ENCODE results near the gene CSRNP2.
"Not testable (repeated sequence)": the region's sequence is repeated elsewhere in the genome, so short reads cannot be mapped to it uniquely, and the experiment has no call there.

CSRNP2 gene

DNA sequence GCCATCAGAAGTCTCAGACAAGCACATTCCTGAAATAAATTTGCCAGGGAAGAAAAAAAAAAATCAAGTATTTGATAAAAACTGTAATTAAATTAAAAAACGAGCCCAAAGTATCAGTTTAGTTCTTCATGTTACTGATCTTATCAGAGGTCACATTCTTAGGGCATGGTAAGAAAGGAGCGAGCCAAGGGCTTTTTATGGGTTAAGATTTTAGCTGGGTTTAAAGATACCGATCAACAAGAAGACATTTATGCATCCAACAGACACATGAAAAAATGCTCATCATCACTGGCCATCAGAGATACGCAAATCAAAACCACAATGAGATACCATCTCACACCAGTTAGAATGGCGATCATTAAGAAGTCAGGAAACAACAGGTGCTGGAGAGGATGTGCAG, 5.0 kb downstream of the CSRNP2 start:
- DNase-seq (ENCODE audit: low read depth in 2 of 2), result not testable (repeated sequence)

DNA sequence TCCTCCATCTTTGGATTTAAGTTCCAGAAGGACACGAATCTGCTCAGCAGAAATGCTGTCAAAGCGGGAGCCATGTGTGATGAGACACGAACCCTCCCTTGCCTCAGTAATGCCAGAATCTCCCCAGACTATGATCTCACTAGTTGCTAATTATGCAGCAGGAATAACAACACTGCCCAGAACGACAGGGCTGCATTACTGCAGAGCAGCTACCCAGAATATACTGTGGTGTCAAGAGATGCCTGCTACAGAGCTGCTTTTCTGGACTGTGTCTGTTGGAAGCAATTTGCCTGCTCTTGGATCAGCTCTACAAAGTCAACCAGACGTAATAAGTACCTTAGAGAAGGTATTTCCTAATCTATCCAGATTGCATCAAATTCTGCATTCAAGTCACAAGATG, 5.5 kb downstream of the CSRNP2 start:
- DNase-seq (ENCODE audit: low read depth in 2 of 2), result no peak

DNA sequence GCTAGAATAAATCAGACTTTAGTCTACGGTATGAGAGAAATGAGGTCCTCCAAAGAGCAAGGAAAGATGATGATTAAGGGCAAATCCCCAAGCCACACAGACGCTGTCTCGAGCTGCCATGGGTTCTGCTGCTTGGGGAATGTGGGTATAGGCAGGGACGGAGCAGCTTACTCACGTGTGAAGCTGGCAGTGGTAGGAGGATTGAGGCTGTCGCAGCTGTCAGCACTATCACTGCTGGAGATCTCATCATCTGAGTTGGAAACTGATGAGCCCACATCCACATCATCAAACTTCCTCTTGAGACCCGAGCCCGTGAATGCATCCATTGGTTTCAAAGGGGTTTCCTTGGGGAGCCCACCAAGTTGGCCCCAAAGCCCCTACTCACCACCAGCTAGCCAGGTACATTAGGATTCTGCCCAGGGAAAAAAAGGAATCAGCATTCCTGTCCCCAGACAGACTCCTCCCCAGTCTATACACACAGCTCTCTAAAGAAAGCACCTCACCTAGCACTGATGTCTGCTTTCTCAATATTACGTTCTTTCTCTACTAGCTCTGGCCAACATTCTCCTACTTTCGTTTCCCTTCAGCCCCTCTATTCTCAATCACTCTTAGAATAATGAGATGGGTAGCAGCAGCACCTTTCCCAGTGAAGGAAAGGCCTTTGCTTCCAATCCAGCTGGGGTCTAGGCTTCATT, 7.0 kb downstream of the CSRNP2 start:
- DNase-seq (ENCODE audit: low read depth in 2 of 2), result peak; percentile 8 to 18

GRCh38 chr12:51075390-51075789, 8.0 kb downstream of the CSRNP2 start:
- no peak for DNase-seq (ENCODE audit: low read depth in 2 of 2)

- DNase-seq (ENCODE audit: low read depth in 2 of 2), result no peak
These were observed 11.7 kb downstream of the CSRNP2 start for GRCh38 chr12:51071663-51072062.

- no peak for DNase-seq (ENCODE audit: low read depth in 2 of 2)
These were observed 13.4 kb downstream of the CSRNP2 start for GRCh38 chr12:51070004-51070403.

DNA sequence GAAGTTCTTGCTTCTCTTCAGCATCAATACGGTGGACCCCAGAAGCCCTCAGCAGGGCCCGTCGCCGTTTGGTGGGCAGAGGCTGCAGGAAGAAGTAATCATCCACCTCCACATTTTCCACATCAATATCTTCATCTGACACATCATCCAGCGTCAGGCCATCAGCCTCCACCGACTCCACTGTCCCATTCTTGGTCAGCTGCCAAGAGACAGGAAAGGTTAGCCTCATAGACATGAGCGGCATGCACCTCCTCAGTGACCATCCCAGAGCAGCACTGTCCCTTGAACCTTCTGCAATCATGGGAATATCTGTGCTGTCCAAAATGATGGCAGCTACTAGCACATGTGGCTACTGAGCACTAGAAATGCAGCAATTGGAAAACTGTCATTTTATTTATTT, 15.6 kb downstream of the CSRNP2 start:
- DNase-seq (ENCODE audit: low read depth in 2 of 2), result no peak

DNA sequence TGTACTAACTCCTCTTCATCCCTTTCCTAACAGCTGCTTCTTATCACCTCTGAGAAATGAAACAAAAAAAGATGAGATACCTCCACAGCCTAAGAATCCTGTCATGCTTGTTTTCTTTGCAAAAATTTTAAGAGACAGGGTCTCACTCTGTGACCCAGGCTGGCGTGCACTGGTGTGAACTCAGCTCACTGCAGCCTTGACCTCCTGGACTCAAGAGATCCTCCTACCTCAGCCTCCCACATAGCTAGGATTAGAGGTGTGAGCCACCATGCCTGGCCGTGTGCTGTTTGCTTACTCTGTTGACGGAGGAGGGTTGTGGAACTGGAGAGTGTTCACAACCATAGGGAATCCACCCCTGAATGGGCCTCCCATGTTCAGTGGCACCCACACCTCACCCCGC, 16.2 kb downstream of the CSRNP2 start:
- DNase-seq (ENCODE audit: low read depth in 2 of 2), result no peak

- no peak for DNase-seq (ENCODE audit: low read depth in 2 of 2)
These were observed 17.9 kb downstream of the CSRNP2 start for GRCh38 chr12:51065530-51065929.

GRCh38 chr12:51062631-51063397, 20.6 kb downstream of the CSRNP2 start:
- no peak for DNase-seq (ENCODE audit: low read depth in 2 of 2)

DNA sequence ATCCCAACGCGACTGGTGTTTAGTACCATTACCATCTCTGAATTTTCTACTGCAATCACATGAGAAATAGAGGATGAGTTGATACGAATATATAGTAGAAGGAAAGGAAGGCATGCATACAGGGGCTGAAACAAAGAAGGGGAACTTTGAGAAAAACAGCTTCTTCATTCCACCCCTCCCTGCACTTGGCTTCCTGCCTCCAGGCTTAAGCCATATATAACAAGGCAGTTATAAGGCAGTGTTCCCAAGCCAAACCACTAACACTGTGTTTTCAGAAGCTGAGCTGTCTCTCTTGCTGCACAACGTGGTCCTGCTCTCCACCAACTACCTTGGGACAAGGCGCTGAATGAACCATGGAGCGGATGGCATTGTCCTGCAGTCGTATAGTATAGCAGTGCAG, 24.3 kb downstream of the CSRNP2 start:
- no peak for DNase-seq (ENCODE audit: low read depth in 2 of 2)

DNA sequence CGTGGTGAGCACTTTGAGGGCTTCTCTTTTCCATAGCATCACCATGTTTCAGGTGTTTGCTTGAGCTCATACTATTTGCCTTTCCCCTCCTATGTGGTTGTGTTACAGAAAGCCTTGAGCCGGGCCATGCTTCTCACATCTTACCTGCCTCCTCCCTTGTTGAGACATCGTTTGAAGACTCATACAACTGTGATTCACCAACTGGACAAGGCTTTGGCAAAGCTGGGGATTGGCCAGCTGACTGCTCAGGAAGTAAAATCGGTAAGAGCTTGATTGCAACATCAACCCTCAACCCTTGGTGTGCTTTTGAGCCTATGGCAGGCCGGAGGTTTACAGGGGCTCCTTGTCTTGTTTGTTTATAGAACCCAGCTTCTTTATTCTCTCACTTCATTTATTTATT, 27.2 kb downstream of the CSRNP2 start:
- DNase-seq (ENCODE audit: low read depth in 2 of 2), result no peak

DNA sequence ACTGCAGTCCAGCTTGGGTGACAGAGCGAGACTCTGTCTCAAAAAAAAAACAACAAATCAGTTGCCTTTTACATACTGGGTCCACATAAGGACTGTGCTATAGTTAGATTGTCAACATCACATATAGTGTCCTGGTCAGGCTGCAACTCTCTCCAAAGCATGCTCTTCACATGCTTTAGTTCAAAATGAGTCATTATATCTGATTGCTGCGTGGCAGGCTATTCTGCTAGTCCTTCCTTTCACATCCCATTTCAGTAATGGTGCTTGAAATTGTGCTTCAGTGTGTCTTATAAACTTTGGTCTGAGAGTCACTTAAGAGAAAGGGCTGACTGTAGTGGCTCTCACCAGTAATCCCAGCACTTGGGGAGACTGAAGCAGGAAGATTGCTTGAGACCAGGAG, 28.3 kb downstream of the CSRNP2 start:
- no peak for DNase-seq (ENCODE audit: low read depth in 2 of 2)

- DNase-seq (ENCODE audit: low read depth in 2 of 2), result no peak
These were observed 31.6 kb downstream of the CSRNP2 start for GRCh38 chr12:51051787-51052186.

- DNase-seq (ENCODE audit: low read depth in 2 of 2), result no peak
These were observed 33.9 kb downstream of the CSRNP2 start for GRCh38 chr12:51049525-51049924.

- DNase-seq (ENCODE audit: low read depth in 2 of 2), result no peak
These were observed 34.6 kb downstream of the CSRNP2 start for GRCh38 chr12:51048661-51049251.

GRCh38 chr12:51047655-51048540, 35.5 kb downstream of the CSRNP2 start, which contains the start of gene LETMD1:
TSS of gene LETMD1 (plus strand) at chr12:51048327. CDS start at chr12:51048357, 30 bp downstream.
- peak; percentile 84 to 85 for DNase-seq (ENCODE audit: low read depth in 2 of 2)

- no peak for DNase-seq (ENCODE audit: low read depth in 2 of 2)
These were observed 47.1 kb downstream of the CSRNP2 start for GRCh38 chr12:51036279-51036678.

GRCh38 chr12:51033457-51034089, 49.8 kb downstream of the CSRNP2 start:
- DNase-seq (ENCODE audit: low read depth in 2 of 2), result no peak

- DNase-seq (ENCODE audit: low read depth in 2 of 2), result no peak
These were observed 50.3 kb downstream of the CSRNP2 start for GRCh38 chr12:51033048-51033447.

DNA sequence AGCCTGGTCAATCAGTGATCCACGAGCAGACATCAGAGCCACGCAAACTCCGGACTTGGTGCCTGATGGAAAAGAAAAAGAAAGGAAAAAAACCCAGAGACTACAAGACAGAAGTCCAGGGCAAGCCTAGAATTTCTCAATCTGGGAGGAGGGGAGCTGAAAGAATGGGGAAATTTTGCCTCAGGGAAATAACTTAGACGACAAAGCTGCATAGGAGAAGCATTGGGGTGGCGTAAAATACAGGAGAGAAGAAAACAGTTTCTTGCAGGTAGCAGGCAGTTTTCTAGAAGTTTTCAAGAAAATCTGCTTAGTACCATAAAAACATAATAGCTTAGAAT, 54.6 kb downstream of the CSRNP2 start:
- DNase-seq (ENCODE audit: low read depth in 2 of 2), result no peak

All from stimulated activated CD4-positive, alpha-beta T cell treated with anti-CD3 and anti-CD28 coated beads, Interleukin-15, amount 100 ng/mL, for 48 hours (primary cell).